ENCODE measurements around the gene LPIN1. TPM values are rescaled to one million over a fixed set of nuclear protein-coding genes. Genes with fewer than 3 reads are reported as not detected.

The LPIN1 gene
- total and polyA plus RNA-seq, 2 of the 13 experiments (the other 11 are each of a cell fraction or from before 2014, with no cell fraction given) = 9.7 to 19.4 TPM

DNA sequence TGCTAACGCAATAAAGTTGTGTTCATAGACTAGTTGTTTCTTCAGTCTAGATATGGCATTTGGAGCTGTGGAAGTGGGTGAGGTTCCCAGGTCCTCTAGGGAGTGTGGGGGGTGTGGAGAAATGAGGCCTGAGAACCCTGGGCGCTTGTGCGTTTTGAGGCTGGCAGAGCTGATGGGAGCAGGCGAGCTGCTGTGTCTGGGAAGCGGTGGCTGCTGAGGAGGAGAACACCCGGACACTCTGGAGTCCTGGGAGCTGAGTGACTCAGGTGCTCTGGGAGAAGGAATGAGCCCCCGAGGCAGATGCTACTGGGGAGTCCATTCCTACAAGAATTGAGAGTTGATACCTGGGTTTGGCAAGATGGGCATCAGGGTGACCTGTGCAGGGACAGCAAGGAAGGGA is 67.5 kb downstream of the LPIN1 start:
- H3K9me3 ChIP-seq (ENCODE audit: low read length) = no peaks in the 10 kb centered on the region
- no peaks in the 10 kb centered on the region for H3K27me3 ChIP-seq (ENCODE audit: control insufficient read depth in 1 of 2, insufficient read depth in 2 of 2, low read length in 2 of 2)
- no peaks in the 10 kb centered on the region for H3K79me2 ChIP-seq (ENCODE audit: insufficient read depth, low read length)
- no peak overlapping the region for H2AFZ ChIP-seq (ENCODE audit: low read length)
- H3K27ac ChIP-seq (ENCODE audit: extremely low read length, insufficient read depth, low read length) = no peak overlapping the region
- ChIA-PET CTCF (ENCODE audit: low intra/inter-chr PET ratio, low total read pairs) (no interaction called here), POLR2A (no interaction called here)
- ATAC-seq (no peak), DNase-seq (ENCODE audit: low spot score) (no peak), FAIRE-seq (no peak)
- no TSS peak for BruUV-seq (replicated peaks)
- intact Hi-C loops (cut with micrococcal nuclease; ENCODE audit: unreplicated experiment) = no loop called here
- H4K20me1 ChIP-seq (ENCODE audit: insufficient read depth, low read length) = no peaks in the 10 kb centered on the region
- H3K36me3 ChIP-seq (replicated peaks in 1 of 2; ENCODE audit: control insufficient read depth in 1 of 2, insufficient read depth in 2 of 2, low read length in 2 of 2) = peaks cover 0 to 10% of the 10 kb centered on the region in 2 experiments; a peak in 2 of 5 replicates
- no peak overlapping the region for H3K9ac ChIP-seq (ENCODE audit: insufficient read depth, low read depth, low read length)
- H3K4me1 ChIP-seq (ENCODE audit: insufficient read depth, low read length) = peaks cover 29% of the 10 kb centered on the region
- H3K4me3 ChIP-seq (replicated peaks in 1 of 3; ENCODE audit: insufficient read depth in 1 of 3, low read depth in 2 of 3, low read length in 3 of 3) = no peak overlapping the region
- 91% methylated on average over 7 of the region's 7 CpGs for WGBS (ENCODE audit: low lambda C conversion rate)
- in situ Hi-C loops (cut with HindIII; ENCODE audit: extremely low pct_ligation_motif_present, low pct_unique_long_range_greater_than_20kb) = no loop called here
- no peak overlapping the region for H3K4me2 ChIP-seq (ENCODE audit: low read depth, low read length)
- no peak for TF ChIP-seq ZFP37 (CRISPR knock-in tag; IDR thresholded peaks at IDR 0.05; ENCODE audit: borderline replicate concordance)
- TF ChIP-seq ZNF816 (CRISPR knock-in tag; IDR thresholded peaks at IDR 0.05; ENCODE audit: borderline replicate concordance) = no peak
- TF ChIP-seq ZNF569 (CRISPR knock-in tag; IDR thresholded peaks at IDR 0.05; ENCODE audit: borderline replicate concordance) = no peak
- no peak for TF ChIP-seq AGO1 (IDR thresholded peaks at IDR 0.05; ENCODE audit: low read depth, low read length, poor library complexity, severe bottlenecking)
- TF ChIP-seq, protein P1, sequence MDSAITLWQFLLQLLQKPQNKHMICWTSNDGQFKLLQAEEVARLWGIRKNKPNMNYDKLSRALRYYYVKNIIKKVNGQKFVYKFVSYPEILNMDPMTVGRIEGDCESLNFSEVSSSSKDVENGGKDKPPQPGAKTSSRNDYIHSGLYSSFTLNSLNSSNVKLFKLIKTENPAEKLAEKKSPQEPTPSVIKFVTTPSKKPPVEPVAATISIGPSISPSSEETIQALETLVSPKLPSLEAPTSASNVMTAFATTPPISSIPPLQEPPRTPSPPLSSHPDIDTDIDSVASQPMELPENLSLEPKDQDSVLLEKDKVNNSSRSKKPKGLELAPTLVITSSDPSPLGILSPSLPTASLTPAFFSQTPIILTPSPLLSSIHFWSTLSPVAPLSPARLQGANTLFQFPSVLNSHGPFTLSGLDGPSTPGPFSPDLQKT (CRISPR knock-in tag; IDR thresholded peaks at IDR 0.05; ENCODE audit: borderline replicate concordance) = no peak
- no peak for TF ChIP-seq FOXP1 (IDR thresholded peaks at IDR 0.05)
- TF ChIP-seq FOXP1 (CRISPR knock-in tag; IDR thresholded peaks at IDR 0.05) = no peak
- TF ChIP-seq, protein P2, sequence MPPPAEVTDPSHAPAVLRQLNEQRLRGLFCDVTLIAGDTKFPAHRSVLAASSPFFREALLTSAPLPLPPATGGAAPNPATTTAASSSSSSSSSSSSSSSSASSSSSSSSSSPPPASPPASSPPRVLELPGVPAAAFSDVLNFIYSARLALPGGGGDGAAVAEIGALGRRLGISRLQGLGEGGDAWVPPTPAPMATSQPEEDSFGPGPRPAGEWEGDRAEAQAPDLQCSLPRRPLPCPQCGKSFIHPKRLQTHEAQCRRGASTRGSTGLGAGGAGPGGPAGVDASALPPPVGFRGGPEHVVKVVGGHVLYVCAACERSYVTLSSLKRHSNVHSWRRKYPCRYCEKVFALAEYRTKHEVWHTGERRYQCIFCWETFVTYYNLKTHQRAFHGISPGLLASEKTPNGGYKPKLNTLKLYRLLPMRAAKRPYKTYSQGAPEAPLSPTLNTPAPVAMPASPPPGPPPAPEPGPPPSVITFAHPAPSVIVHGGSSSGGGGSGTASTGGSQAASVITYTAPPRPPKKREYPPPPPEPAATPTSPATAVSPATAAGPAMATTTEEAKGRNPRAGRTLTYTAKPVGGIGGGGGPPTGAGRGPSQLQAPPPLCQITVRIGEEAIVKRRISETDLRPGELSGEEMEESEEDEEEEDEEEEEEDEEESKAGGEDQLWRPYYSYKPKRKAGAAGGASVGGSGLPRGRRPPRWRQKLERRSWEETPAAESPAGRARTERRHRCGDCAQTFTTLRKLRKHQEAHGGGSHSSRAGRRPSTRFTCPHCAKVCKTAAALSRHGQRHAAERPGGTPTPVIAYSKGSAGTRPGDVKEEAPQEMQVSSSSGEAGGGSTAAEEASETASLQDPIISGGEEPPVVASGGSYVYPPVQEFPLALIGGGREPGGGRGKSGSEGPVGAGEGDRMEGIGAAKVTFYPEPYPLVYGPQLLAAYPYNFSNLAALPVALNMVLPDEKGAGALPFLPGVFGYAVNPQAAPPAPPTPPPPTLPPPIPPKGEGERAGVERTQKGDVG (CRISPR knock-in tag; IDR thresholded peaks at IDR 0.05; ENCODE audit: borderline replicate concordance) = no peak
- no peak for TF ChIP-seq ZNF746 (CRISPR knock-in tag; IDR thresholded peaks at IDR 0.05)
- no peak for TF ChIP-seq ARNT2 (CRISPR knock-in tag; IDR thresholded peaks at IDR 0.05; ENCODE audit: low read depth)
- TF ChIP-seq, protein P3, sequence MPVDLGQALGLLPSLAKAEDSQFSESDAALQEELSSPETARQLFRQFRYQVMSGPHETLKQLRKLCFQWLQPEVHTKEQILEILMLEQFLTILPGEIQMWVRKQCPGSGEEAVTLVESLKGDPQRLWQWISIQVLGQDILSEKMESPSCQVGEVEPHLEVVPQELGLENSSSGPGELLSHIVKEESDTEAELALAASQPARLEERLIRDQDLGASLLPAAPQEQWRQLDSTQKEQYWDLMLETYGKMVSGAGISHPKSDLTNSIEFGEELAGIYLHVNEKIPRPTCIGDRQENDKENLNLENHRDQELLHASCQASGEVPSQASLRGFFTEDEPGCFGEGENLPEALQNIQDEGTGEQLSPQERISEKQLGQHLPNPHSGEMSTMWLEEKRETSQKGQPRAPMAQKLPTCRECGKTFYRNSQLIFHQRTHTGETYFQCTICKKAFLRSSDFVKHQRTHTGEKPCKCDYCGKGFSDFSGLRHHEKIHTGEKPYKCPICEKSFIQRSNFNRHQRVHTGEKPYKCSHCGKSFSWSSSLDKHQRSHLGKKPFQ (CRISPR knock-in tag; IDR thresholded peaks at IDR 0.05; ENCODE audit: insufficient replicate concordance) = no peak
- no peak for TF ChIP-seq CEBPG (CRISPR knock-in tag; IDR thresholded peaks at IDR 0.05)
- TF ChIP-seq ZFP36L1 (CRISPR knock-in tag; IDR thresholded peaks at IDR 0.05) = no peak
- no peak for TF ChIP-seq ZNF530 (CRISPR knock-in tag; IDR thresholded peaks at IDR 0.05; ENCODE audit: low read depth)
- no peak for TF ChIP-seq ARID2 (CRISPR knock-in tag; IDR thresholded peaks at IDR 0.05; ENCODE audit: borderline replicate concordance)
- TF ChIP-seq SIX4 (CRISPR knock-in tag; IDR thresholded peaks at IDR 0.05) = no peak
- TF ChIP-seq, protein P4, sequence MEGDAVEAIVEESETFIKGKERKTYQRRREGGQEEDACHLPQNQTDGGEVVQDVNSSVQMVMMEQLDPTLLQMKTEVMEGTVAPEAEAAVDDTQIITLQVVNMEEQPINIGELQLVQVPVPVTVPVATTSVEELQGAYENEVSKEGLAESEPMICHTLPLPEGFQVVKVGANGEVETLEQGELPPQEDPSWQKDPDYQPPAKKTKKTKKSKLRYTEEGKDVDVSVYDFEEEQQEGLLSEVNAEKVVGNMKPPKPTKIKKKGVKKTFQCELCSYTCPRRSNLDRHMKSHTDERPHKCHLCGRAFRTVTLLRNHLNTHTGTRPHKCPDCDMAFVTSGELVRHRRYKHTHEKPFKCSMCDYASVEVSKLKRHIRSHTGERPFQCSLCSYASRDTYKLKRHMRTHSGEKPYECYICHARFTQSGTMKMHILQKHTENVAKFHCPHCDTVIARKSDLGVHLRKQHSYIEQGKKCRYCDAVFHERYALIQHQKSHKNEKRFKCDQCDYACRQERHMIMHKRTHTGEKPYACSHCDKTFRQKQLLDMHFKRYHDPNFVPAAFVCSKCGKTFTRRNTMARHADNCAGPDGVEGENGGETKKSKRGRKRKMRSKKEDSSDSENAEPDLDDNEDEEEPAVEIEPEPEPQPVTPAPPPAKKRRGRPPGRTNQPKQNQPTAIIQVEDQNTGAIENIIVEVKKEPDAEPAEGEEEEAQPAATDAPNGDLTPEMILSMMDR (CRISPR knock-in tag; IDR thresholded peaks at IDR 0.05) = no peak
